Measurements from ENCODE around the gene MYH2.

MYH2 gene

GRCh38 chr17:10474536-10474935 is 74.9 kb downstream of the MYH2 start:
- TF ChIP-seq, protein P1, sequence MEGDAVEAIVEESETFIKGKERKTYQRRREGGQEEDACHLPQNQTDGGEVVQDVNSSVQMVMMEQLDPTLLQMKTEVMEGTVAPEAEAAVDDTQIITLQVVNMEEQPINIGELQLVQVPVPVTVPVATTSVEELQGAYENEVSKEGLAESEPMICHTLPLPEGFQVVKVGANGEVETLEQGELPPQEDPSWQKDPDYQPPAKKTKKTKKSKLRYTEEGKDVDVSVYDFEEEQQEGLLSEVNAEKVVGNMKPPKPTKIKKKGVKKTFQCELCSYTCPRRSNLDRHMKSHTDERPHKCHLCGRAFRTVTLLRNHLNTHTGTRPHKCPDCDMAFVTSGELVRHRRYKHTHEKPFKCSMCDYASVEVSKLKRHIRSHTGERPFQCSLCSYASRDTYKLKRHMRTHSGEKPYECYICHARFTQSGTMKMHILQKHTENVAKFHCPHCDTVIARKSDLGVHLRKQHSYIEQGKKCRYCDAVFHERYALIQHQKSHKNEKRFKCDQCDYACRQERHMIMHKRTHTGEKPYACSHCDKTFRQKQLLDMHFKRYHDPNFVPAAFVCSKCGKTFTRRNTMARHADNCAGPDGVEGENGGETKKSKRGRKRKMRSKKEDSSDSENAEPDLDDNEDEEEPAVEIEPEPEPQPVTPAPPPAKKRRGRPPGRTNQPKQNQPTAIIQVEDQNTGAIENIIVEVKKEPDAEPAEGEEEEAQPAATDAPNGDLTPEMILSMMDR (IDR thresholded peaks at IDR 0.05) = no peak
- TF ChIP-seq ZFX (IDR thresholded peaks at IDR 0.05; ENCODE audit: borderline replicate concordance) = no peak
- H3K27ac ChIP-seq = no peak overlapping the region

GRCh38 chr17:10471858-10472257 is 77.6 kb downstream of the MYH2 start:
- no peak overlapping the region for H3K27ac ChIP-seq
- TF ChIP-seq ZFX (IDR thresholded peaks at IDR 0.05; ENCODE audit: borderline replicate concordance) = no peak
- TF ChIP-seq, protein P1 (IDR thresholded peaks at IDR 0.05) = no peak

Measured in 22Rv1 (cell line).